H9 (cell line): ENCODE measurements around the gene CAMK2N1. TPM values are rescaled to one million over a fixed set of nuclear protein-coding genes. Genes with fewer than 3 reads are reported as not detected.

ENCODE experiments used
- DNase-seq: peaks from one replicate; pipeline ENCODE4 v3.0.0-alpha.2; 2017
- H2AFZ ChIP-seq: one replicate; pipeline ENCODE4 v1.6.1; 2013; ENCODE audit warnings: mild to moderate bottlenecking, low read length, control low read depth, moderate library complexity
- H2AK5ac ChIP-seq: 2 replicates; pipeline ENCODE4 v1.6.1; 2013; ENCODE audit warnings: low read length, control low read depth, mixed read lengths; ENCODE audit not compliant: insufficient read length
- H2BK120ac ChIP-seq: one replicate; pipeline ENCODE4 v1.6.1; 2013; ENCODE audit warnings: low read depth, mild to moderate bottlenecking, low read length, control low read depth, inconsistent platforms; ENCODE audit not compliant: poor library complexity, severe bottlenecking
- H2BK12ac ChIP-seq: 2 replicates; pipeline ENCODE4 v1.6.1; 2013; ENCODE audit warnings: low read length, control low read depth, mixed read lengths, low read depth; ENCODE audit not compliant: insufficient read length
- H2BK15ac ChIP-seq: 2 replicates; pipeline ENCODE4 v1.6.1; 2013; ENCODE audit warnings: low read depth, low read length, control low read depth
- H2BK20ac ChIP-seq: one replicate; pipeline ENCODE4 v1.6.1; 2013; ENCODE audit warnings: low read depth, mild to moderate bottlenecking, low read length, control low read depth, inconsistent platforms; ENCODE audit not compliant: poor library complexity, severe bottlenecking
- H2BK5ac ChIP-seq: 2 replicates; pipeline ENCODE4 v1.6.1; 2013; ENCODE audit warnings: low read length, control low read depth, mixed read lengths; ENCODE audit not compliant: insufficient read length
- H3K14ac ChIP-seq: 2 replicates; pipeline ENCODE4 v1.6.1; 2013; ENCODE audit warnings: low read length, control low read depth; ENCODE audit not compliant: insufficient read depth
- H3K18ac ChIP-seq: 2 replicates; pipeline ENCODE4 v1.6.1; 2013; ENCODE audit warnings: low read depth, mild to moderate bottlenecking, mixed read lengths, low read length, control low read depth; ENCODE audit not compliant: insufficient read length
- H3K23ac ChIP-seq: 2 replicates; pipeline ENCODE4 v1.6.1; 2013; ENCODE audit warnings: low read length, control low read depth, mixed read lengths, low read depth; ENCODE audit not compliant: insufficient read length
- H3K23me2 ChIP-seq: 2 replicates; pipeline ENCODE4 v1.6.1; 2013; ENCODE audit warnings: low read depth, mild to moderate bottlenecking, mixed read lengths, low read length, control low read depth; ENCODE audit not compliant: insufficient read length, poor library complexity, severe bottlenecking
- H3K27ac ChIP-seq: 2 replicates; pipeline ENCODE4 v1.5.1; 2013; ENCODE audit warnings: low read length, control low read depth, mixed read lengths, low read depth; ENCODE audit not compliant: insufficient read length
- H3K27me3 ChIP-seq: 2 replicates; pipeline ENCODE4 v1.6.1; 2013; ENCODE audit warnings: low read length, control low read depth, inconsistent platforms; ENCODE audit not compliant: insufficient read depth
- H3K4ac ChIP-seq: 2 replicates; pipeline ENCODE4 v1.6.1; 2013; ENCODE audit warnings: low read depth, mild to moderate bottlenecking, control low read depth, inconsistent platforms, low read length, moderate library complexity
- H3K4me1 ChIP-seq: 2 replicates; pipeline ENCODE4 v1.6.1; 2013; ENCODE audit warnings: low read length, control low read depth, inconsistent platforms; ENCODE audit not compliant: insufficient read depth
- H3K4me2 ChIP-seq: 2 replicates; pipeline ENCODE4 v1.6.1; 2013; ENCODE audit warnings: low read length, control low read depth, mixed read lengths; ENCODE audit not compliant: insufficient read length, insufficient read depth
- H3K56ac ChIP-seq: 2 replicates; pipeline ENCODE4 v1.6.1; 2013; ENCODE audit warnings: low read depth, mild to moderate bottlenecking, mixed read lengths, low read length, control low read depth; ENCODE audit not compliant: insufficient read length
- H3K79me1 ChIP-seq: 2 replicates; pipeline ENCODE4 v1.6.1; 2013; ENCODE audit warnings: low read depth, mild to moderate bottlenecking, moderate library complexity, low read length, control low read depth, inconsistent platforms; ENCODE audit not compliant: insufficient read depth, poor library complexity, severe bottlenecking
- H3K79me2 ChIP-seq: 2 replicates; pipeline ENCODE4 v1.6.1; 2013; ENCODE audit warnings: low read length, control low read depth, inconsistent platforms; ENCODE audit not compliant: insufficient read depth
- H3K9ac ChIP-seq: 2 replicates; pipeline ENCODE4 v1.6.1; 2013; ENCODE audit warnings: low read length, control low read depth, mixed read lengths; ENCODE audit not compliant: insufficient read length; ENCODE audit errors: extremely low read depth
- H3K9me3 ChIP-seq: one replicate; pipeline ENCODE4 v1.6.1; 2013; ENCODE audit warnings: low read depth, low read length, inconsistent platforms; ENCODE audit not compliant: control insufficient read depth
- H3T11ph ChIP-seq: one replicate; pipeline ENCODE4 v1.6.1; 2013; ENCODE audit warnings: mild to moderate bottlenecking, low read length, control low read depth, inconsistent platforms
- H4K20me1 ChIP-seq: one replicate; pipeline ENCODE4 v1.6.1; 2013; ENCODE audit not compliant: control insufficient read depth, insufficient read length, insufficient read depth
- H4K5ac ChIP-seq: 2 replicates; pipeline ENCODE4 v1.6.1; 2013; ENCODE audit warnings: low read depth, mild to moderate bottlenecking, mixed read lengths, low read length, control low read depth; ENCODE audit not compliant: insufficient read length
- H4K8ac ChIP-seq: replicated peaks from 2 replicates; pipeline ENCODE4 v1.6.1; 2013; ENCODE audit warnings: low read length, control low read depth, mixed read lengths, low read depth; ENCODE audit not compliant: insufficient read length
- H4K91ac ChIP-seq: 2 replicates; pipeline ENCODE4 v1.6.1; 2013; ENCODE audit warnings: low read depth, mild to moderate bottlenecking, moderate library complexity, mixed read lengths, low read length, control low read depth; ENCODE audit not compliant: insufficient read length
- H3K27ac Mint-ChIP-seq, 3 experiments: 2 replicates in 2 of 3; 3 replicates in 1 of 3; pipeline ENCODE4 v1.8.0; 2020 to 2021; ENCODE audit warnings: mixed read lengths in 3 of 3, mild to moderate bottlenecking in 1 of 3, moderate library complexity in 1 of 3
- H3K27me3 Mint-ChIP-seq: 2 replicates; pipeline ENCODE4 v1.8.0; 2021; ENCODE audit warnings: low read depth, mild to moderate bottlenecking, moderate library complexity, mixed read lengths
- H3K36me3 Mint-ChIP-seq, 3 experiments: 2 replicates in 2 of 3; 3 replicates in 1 of 3; pipeline ENCODE4 v1.8.0; 2020 to 2021; ENCODE audit warnings: low read depth in 3 of 3, mixed read lengths in 3 of 3; ENCODE audit not compliant: insufficient read depth in 1 of 3
- H3K4me1 Mint-ChIP-seq, 2 experiments: 2 replicates each; pipeline ENCODE4 v1.8.0; 2020; ENCODE audit warnings: mixed read lengths in 2 of 2
- H3K4me3 Mint-ChIP-seq, 2 experiments: 2 replicates in 1 of 2; 3 replicates in 1 of 2; pipeline ENCODE4 v1.8.0; 2020 to 2021; ENCODE audit warnings: mild to moderate bottlenecking in 2 of 2, mixed read lengths in 2 of 2, moderate library complexity in 1 of 2
- H3K9me3 Mint-ChIP-seq, 2 experiments: 2 replicates in 1 of 2; 3 replicates in 1 of 2; pipeline ENCODE4 v1.8.0; 2020; ENCODE audit warnings: mild to moderate bottlenecking in 2 of 2, mixed read lengths in 2 of 2, moderate library complexity in 1 of 2
- WGBS: extraction: QIAGEN DNeasy Blood & Tissue Kit; methylation state at CpG from one replicate; pipeline ENCODE4 v1.1.7; 2013; ENCODE audit warnings: missing lambda C conversion rate, low lambda C conversion rate, mixed read lengths; ENCODE audit not compliant: insufficient read length; ENCODE audit errors: extremely low coverage; 5-methylcytosine and 5-hydroxymethylcytosine counted together
- total RNA-seq: library from RNA; stranded (reverse); gene quantifications from 2 replicates; pipeline ENCODE4 v1.2.1, GENCODE V29; 2021
- TF ChIP-seq, protein P1 (sequence below): fragments of 200-600 bp; sonication (generic); conservative IDR thresholded peaks from 3 replicates; pipeline ENCODE4 v1.8.0; 2021; ENCODE audit warnings: antibody characterized with exemption, mild to moderate bottlenecking

Gene CAMK2N1
- total RNA-seq, 1 experiment from 2014 or later, result 1.2 TPM

DNA sequence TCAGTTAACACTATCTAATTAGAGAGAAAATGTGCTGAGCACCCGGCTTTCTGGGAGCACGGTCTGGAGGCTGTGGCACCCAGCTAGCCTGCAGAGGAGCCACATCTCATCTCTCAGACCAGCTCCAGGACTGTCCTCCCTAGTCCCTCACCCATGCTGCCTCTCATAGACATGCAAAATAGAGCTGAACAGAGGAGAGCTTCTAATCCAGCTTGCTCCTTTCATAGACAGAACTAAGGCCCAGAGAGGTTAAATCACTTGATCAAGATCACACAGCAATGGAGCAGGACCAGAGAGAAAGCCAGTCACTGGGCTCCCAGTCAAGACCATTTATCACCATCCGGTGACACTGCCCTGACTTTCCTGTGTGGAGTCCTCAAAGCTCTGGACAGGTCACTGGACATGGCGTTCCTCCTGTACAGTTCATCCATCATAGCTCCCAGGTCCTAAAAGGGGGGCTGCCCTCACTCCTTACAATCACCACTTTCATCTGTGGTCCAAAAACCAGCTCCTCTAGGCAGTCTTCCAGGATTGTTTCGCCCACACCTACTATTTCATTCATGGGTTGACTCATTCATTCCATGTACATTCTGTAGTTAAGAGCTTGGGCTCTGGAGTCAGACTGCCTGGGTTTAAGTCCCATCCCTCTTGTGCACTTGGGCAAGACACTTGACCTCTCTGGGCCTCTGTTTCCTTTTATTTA, 8.8 kb upstream of the CAMK2N1 start:
- Histone ChIP-seq H3K4me1 (no peaks in the 10 kb centered on the region), H3K14ac (no peak overlapping the region), H3K27ac (no peak overlapping the region), H3K27me3 (no peaks in the 10 kb centered on the region; the same call in 1 of the 2 replicates), H4K20me1 (no peaks in the 10 kb centered on the region), H3K79me1 (no peaks in the 10 kb centered on the region), H4K5ac (no peak overlapping the region), H2AFZ (no peak overlapping the region), H3K9me3 (no peaks in the 10 kb centered on the region), H2BK5ac (no peak overlapping the region), H3K23me2 (no peaks in the 10 kb centered on the region), H2BK20ac (no peak overlapping the region), H3K9ac (no peak overlapping the region), H2BK120ac (no peak overlapping the region), H2AK5ac (no peak overlapping the region), H3K79me2 (no peaks in the 10 kb centered on the region), H4K91ac (no peak overlapping the region), H3K56ac (no peak overlapping the region), H3T11ph (no peak overlapping the region), H3K4me2 (no peak overlapping the region), H2BK12ac (no peak overlapping the region), H3K18ac (no peak overlapping the region), H2BK15ac (no peak overlapping the region), H3K23ac (no peak overlapping the region), H4K8ac (no peak overlapping the region), H3K4ac (no peak overlapping the region)
- TF ChIP-seq, protein P1, sequence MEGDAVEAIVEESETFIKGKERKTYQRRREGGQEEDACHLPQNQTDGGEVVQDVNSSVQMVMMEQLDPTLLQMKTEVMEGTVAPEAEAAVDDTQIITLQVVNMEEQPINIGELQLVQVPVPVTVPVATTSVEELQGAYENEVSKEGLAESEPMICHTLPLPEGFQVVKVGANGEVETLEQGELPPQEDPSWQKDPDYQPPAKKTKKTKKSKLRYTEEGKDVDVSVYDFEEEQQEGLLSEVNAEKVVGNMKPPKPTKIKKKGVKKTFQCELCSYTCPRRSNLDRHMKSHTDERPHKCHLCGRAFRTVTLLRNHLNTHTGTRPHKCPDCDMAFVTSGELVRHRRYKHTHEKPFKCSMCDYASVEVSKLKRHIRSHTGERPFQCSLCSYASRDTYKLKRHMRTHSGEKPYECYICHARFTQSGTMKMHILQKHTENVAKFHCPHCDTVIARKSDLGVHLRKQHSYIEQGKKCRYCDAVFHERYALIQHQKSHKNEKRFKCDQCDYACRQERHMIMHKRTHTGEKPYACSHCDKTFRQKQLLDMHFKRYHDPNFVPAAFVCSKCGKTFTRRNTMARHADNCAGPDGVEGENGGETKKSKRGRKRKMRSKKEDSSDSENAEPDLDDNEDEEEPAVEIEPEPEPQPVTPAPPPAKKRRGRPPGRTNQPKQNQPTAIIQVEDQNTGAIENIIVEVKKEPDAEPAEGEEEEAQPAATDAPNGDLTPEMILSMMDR, result no peak
- peaks cover 3 to 13% (median 12%) of the 10 kb centered on the region in 3 experiments; a peak in 5 of 7 replicates for H3K36me3 Mint-ChIP-seq
- WGBS, result no CpG with 5 or more reads among the region's 5 CpGs
- no peaks in the 10 kb centered on the region for H3K9me3 Mint-ChIP-seq
- peaks cover 4 to 5% of the 10 kb centered on the region in 2 experiments for H3K4me1 Mint-ChIP-seq
- H3K4me3 Mint-ChIP-seq, result no peak overlapping the region
- H3K27ac Mint-ChIP-seq, result no peak overlapping the region
- DNase-seq, result no peak
- peaks cover 45% of the 10 kb centered on the region for H3K27me3 Mint-ChIP-seq
